Measurements from ENCODE around the gene MKNK1.

Gene MKNK1

GRCh38 chr1:46594063-46594462 is 10.0 kb downstream of the MKNK1 start:
- DNase-seq, result no peak

- DNase-seq, result no peak
Measured at GRCh38 chr1:46592823-46593222, 11.2 kb downstream of the MKNK1 start.

DNA sequence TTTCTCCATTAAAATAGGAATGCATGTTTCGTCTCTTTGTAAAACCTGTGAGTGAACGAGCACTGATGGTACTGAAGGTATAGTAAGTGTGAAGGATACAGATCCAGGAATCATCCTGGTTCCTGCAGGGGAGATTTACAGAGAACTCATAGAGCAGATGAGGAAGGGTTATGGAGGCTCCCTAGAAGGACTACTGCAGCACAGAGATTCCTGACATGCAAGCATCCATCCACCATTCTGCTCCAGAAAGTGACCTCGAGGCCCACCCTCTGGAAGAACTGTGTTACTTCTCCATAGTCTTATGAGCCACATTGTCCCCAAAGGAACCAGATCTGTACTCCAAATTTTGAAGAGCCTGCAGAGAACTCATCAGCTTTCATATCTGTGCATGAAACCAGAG is 14.5 kb downstream of the MKNK1 start:
- no peak for DNase-seq

DNA sequence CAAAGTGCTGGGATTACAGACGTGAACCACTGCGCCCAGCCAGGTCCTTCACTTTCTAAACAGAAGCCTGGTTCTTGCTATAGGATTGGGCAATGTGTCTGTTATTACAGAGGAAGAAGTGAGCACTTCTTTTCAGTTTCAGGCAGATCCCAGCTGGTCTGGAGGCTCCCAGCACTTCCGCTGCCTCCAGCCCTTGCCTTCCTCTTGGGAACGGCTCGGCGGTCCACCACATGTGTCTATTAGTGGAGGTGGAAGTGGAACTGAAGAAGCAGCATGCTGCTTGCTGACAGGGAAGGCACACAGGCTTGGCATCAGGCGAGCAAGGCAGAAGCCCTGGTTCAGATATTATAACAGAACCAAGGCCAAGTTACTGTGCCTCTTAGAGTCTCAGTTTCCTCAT is 17.0 kb downstream of the MKNK1 start:
- DNase-seq, result no peak

GRCh38 chr1:46585312-46585938 is 18.6 kb downstream of the MKNK1 start:
- DNase-seq, result no peak

DNA sequence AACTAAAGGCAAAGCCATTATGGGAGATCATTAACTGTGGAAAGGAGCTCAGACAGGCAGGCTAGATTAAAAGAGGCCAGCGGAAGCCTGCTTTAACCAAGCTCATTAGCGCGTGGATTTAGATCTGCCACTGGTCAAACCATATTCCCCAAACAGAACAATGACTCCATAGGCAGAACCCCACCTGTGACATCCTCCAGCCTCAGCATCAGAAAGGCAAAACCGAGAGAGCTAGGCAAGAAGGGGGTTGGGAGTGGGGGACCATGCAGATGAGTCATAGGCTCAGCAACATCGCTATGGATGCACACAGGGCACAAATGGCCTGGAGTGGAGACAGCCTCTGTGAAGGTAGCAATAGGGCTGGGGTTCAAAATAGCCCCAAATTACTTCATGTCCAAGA is 20.6 kb downstream of the MKNK1 start:
- no peak for DNase-seq

DNA sequence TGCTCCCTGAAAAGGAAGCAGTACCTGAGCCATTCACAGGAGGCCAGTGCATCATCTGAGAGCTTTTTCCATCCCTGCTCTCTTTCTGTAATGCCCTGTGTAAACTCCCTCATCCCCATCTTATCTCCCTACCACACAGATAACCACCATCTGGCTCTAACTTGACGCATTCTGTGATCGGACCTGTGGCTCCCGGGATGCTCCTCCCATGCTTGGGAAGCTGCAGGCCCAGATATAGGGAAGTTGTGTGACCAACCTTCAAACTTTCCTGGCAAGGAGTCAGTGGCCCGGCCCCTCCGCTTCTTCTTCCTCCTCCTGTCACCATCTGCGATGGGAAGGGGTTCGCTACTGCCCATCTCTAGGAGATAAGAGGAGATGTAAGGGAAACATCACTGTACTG is 21.1 kb downstream of the MKNK1 start:
- no peak for DNase-seq

DNA sequence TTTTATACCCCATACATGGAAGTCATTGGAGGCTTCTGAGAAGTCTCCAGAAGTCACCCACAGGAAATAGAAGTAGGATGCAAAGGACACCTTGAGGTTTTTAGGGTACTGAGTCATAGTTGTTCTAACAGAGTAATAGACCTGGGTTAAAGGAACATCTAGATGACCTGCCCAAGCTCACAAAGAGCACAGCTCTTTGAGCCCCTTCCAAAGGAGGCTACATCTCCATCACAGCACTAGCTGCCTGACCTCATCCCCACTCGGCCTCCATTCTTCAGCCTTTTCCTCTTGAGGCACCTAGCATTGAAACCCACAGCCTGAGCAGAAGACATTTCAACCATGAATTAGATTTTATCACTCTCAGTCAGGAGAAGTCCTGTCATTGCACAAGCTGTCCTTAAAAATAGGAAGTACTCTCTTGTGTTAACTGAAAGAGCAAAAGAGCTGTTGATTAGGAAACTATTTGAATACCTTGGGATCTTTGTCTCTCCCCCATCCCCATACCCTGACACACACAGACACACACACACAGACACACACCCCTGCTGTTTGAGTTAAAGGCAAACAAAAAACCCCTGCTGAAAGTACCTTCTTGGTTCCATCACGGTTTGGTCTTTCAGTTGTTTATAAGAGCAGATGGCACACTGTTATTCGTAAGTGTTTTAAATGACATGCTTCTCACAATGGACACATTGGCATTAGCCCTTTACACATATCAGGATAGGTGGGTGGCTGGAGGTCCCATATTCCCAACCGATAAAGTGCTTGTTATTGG is 22.2 kb downstream of the MKNK1 start:
- no peak for DNase-seq

GRCh38 chr1:46580140-46580903 is 23.7 kb downstream of the MKNK1 start:
- no peak for DNase-seq

DNA sequence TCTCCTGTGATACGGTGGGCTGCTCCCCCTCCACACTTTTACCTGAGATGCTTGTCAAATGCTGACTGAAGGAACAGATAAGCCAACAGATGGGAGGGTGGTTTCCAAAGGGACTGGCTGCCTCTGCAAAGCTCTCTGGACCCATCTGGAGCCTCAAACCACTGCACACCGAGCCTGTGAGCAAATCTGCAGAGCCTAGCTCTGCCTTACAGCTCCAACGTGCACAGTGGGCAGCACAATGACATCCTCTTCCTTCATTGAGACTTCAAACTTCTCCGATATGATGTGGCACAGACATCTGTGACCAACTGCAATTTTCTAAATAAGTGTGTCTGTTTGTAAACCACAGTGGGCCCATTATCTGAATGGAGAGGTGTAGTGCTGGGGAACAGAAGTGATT is 26.4 kb downstream of the MKNK1 start:
- peak; percentile 43 for DNase-seq

GRCh38 chr1:46576596-46576995 is 27.5 kb downstream of the MKNK1 start:
- no peak for DNase-seq

DNA sequence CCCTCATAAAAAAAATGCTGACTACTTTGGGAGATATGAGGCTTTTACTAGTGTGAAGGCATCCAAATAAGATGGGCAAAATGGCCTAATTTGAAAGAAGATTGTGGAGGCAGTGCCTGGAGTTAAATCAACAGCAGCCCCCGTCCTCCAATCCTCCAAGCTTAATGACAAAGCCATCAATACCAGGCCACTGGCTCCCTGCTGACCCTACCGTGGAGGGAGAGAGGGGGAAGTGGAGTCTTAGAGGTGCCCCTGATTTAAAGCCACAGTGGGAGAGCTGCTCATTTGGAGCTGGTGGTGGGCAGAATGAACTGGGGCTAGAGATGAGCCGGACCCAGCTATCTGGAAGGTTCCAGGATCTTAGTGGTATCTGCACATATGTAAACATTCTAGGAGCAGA is 28.3 kb downstream of the MKNK1 start:
- no peak for DNase-seq

DNA sequence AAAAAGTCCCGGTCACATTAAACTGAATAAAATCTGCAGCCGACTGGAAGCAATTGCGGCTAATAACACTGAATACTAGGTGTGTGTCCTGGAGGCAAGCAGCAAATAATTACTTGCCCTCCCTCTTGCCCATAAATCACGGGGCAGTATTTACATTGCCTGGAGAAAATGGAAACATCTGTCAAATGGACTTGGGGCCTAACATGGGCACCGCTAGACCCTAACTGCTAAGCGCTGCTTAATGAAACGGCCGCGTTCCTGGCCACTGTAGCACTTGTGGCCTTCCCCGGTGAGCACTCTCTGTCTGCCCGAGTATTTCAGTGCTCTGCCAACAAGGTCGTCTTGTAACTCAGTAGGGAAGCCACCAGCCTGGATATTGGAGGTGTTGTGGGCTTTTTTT is 28.8 kb downstream of the MKNK1 start:
- DNase-seq, result no peak

- DNase-seq, result no peak
Measured at GRCh38 chr1:46571691-46572225, 32.3 kb downstream of the MKNK1 start.

DNA sequence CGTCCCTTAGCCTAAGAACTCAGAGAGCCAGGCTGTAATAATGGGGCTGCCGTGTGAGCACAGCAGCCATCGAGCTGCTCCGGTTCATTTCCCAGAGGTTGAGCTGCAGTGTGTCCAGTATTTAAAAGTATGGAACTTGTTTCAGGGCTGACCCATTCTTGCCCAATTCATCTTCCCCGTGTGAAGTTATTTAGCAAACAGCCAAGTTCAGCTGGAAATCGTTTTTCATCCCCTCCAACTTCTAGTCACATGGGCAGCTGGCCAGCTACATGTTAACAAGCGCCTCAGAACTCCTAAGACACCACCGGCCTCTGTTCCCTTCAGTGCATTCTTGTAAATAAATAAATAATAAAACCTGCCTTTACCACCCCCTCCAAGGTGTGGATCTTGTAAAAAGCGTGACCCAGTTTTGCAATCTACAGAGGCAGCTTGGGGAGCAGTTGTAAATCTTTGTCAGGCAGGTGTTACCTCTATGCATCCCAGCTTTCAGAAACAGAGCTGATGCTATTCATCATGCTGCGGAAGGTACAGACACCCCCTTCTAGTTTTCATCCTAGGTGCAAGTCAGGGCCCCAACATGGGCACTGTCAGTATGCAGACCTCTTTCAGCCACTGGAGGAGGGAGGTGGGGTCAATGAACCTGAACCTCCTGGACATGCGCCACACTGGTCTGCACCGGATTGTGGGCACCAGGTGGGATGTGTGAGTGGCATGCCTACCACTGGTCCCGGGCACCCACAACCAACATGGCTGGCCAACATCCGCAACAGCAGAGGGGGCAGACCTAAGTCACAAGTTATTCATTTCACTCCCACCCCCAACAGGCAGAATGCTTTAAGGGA is 34.0 kb downstream of the MKNK1 start:
- DNase-seq, result no peak

- DNase-seq, result no peak
Measured at GRCh38 chr1:46569116-46569515, 35.0 kb downstream of the MKNK1 start.

DNA sequence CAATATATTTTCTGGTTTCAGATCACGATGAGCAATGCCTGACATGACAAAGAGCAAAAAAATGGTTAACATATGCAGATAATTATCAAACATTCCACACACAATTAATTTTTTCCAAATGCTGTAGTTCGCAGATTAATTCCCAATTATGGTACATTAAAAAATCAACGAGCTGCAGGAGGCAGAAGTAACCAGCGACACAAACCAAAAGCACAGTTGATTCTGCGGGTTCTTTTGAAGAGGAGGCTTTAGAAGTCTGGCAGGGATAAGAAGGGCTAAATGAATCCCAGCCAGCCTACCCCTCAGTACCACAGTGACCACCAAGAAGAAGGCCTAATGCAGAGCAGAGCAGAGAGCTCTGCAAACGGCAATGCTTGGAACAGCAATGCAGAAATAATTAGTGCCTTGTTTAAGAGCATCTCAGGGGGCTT is 35.6 kb downstream of the MKNK1 start:
- no peak for DNase-seq

GRCh38 chr1:46563341-46563740 is 40.7 kb downstream of the MKNK1 start:
- no peak for DNase-seq

GRCh38 chr1:46562498-46562897 is 41.6 kb downstream of the MKNK1 start:
- DNase-seq, result no peak

DNA sequence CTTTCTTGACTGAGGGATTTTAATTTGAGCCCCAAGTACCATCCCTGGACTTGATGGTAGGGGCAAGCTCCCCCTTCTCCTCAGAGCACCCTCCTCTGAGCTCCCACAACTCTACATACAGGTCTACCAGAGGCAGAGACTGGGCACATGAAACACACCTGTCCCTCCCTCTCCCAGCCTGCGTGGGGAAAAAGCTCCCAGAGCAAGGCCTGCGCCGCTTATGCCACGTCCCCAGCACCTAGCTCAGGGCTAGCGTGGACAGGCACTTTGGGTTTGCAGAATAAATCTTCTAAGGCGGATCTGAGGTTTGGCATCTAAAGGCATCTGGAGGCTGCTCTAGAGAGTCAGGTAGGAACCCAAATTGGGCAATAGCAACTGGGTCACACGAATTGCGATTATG is 45.1 kb downstream of the MKNK1 start:
- DNase-seq, result no peak

- DNase-seq, result peak; percentile 19
Measured at GRCh38 chr1:46558141-46558963, 45.7 kb downstream of the MKNK1 start.

DNA sequence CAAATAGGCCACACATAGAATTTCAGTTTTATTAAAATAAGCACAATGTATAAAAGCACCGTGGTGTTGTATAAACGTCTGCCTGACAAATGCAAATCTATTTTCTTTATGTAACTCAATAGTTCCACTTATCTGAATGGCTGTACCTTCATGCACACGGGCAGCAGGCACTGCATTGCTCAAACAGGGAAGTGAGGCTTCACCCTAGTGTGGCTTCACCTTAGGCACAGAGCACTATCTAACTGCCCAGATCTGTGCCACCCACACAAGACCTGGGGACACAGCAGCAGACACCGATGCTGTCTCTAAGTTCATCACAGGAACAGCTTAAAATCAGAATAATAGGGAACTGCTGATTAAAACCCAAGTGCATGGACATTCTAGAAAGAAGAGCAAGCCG is 46.7 kb downstream of the MKNK1 start:
- no peak for DNase-seq

Measured in NCI-H1694 treated with DMSO at 0.1 percent for 48 hours (cell line).